GM12872 (cell line): ENCODE results near the gene PLA2R1.

ENCODE experiments used
- CTCF ChIP-seq: IDR thresholded peaks from 3 replicates; pipeline ENCODE4 v1.5.1; 2011; ENCODE audit warnings: low read depth, mild to moderate bottlenecking, low read length, moderate library complexity; ENCODE audit not compliant: insufficient read depth

Gene PLA2R1

DNA sequence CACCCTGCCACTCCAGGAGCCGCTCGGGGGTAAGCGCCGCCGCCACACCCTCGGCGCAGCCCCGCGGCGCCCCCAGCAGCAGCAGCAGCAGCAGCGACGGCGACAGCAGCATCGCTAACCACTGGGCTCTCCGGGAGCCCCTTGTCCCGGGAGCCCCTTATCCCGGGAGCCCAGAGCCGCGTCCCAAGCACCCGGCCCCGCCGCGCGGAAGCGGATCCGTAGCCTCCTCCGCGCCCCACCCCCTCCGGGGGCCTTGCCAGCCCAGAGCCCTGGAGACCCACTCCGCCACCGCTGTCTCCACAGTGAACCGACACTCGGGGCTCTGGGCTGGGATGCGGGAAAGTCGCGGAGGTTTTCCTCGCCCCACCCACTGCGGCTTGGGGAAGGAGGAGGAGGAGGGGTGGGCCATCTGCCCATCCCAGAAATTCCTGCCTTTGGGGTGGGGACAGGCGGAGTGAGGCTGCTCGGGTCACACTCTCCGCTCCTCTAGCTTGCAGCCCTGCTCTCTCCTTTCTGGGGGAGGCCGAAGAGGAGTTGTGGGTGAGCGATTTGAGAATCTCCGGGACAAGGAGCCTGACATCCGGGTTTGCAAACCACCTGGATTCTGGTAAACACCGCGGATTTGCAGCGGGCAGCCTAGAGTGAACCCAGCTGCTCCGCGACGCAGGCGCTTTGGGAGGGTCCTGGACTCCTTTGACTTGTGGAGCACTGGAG is at the start of gene PLA2R1:
PLA2R1 (minus strand) TSS at position 324 of the 714 bp plus-strand sequence; CDS start at position 112, 212 bp downstream.
- no peak for TF ChIP-seq CTCF

- no peak for TF ChIP-seq CTCF
These were observed 48.3 kb upstream of the PLA2R1 start for GRCh38 chr2:160110674-160111239.

DNA sequence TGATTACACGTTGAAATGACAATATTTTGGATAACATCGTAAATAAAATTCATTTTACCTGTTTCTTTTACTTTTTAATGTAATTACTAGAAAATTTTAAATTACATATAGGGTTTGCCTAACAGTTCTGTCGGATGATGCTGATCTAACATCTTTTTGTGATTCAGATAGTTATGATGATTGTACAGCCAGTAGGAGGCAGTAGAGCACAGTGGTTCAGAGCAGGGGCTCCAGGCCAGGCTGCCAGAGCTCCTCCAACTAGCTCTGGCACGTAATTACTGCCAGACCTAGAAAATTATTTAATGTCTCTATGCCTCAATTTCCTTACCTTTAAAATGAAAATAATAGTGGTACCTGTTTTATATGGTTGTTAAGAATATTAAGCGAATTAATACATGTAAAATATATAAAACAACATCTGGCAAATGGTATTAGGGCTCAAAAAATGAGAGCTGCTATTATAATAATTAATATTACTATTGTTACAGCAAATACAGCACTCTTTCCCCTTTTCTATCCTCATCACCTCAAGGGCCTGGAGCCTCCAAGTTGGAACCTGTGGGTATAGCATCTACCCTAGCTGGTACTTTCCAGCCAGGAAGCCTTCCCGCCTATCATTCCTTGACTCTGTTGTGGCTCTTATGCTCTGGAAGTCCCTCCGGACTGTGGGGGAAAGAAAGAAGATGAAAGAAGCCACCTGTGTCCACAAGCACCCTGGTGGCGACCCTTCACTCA is 47.7 kb upstream of the PLA2R1 start:
- TF ChIP-seq CTCF, result peak; percentile 74

- no peak for TF ChIP-seq CTCF
These were observed 46.8 kb upstream of the PLA2R1 start for GRCh38 chr2:160109243-160109642.

DNA sequence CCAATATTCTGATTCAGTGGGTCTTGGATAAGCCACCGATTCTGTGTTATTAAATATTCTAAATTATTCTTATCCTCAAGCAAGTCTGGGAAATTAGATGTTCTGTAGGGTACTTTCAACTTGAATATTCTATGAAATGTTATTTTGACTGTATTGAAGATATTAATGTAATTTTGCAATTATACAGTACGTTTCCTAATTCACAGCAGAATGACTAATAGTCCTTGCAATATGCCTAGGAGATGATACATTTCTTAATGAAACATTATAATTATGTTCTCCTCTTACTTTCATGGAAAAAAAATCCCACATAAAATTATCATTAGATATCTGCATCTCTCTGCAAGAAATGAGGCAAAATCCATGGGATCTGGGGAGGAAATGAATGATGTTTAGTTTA is 46.2 kb upstream of the PLA2R1 start:
- no peak for TF ChIP-seq CTCF

DNA sequence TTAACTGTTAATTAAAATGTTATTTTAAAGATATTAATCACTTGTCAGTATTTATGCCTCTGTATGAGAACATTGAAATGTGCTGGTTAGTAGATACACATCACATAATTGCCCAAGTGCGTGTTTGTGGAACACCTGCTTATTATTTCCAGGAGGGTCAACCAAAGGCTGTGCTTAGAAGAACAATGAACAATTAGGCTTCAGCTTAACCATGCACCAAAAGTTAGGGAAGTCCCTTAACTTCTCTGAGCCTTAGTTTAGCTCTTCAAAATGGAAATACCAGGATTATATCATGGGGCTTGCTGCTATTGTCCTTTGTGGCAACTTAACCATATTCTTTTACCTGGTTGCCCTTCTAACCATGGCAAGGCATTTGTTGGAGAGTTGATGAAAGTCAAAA is 43.0 kb upstream of the PLA2R1 start:
- TF ChIP-seq CTCF, result no peak

DNA sequence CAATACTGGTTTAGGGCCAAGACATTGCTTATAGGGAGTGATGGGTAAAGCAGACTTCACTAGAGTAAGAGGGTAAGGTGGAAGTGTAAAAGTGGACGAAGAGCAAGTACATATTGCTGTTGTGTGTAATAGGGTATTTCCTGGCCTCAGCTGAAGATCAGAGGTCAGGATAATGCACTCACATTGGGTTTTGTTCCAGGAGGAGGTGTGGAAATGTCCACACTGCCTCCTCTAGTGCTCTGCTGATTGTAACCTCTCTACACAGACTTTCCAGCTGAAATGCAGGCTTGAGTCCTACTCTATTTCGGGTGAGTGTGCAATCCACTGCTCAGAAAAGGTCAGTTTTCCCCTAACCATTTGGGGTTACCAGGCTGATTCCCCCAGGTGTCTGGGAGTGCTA is 41.7 kb upstream of the PLA2R1 start:
- no peak for TF ChIP-seq CTCF
